OCI-LY7 (cell line): Measurements from ENCODE around the gene PCBP3.

Experiments used
- CTCF ChIP-seq: fragments of 200-600 bp; sonication (generic); conservative IDR thresholded peaks from 2 replicates; pipeline ENCODE4 v1.5.1; 2014; ENCODE audit warnings: mild to moderate bottlenecking, antibody characterized with exemption, low read length, moderate library complexity, mixed read lengths
- EZH2phosphoT487 ChIP-seq: fragments of 200-600 bp; sonication (generic); IDR thresholded peaks from 2 replicates; pipeline ENCODE4 v1.6.1; 2018; ENCODE audit warnings: low read depth, borderline replicate concordance, mild to moderate bottlenecking, mixed run types, antibody characterized with exemption, low read length, moderate library complexity, mixed read lengths

- TF ChIP-seq CTCF, result peak; percentile 82
- TF ChIP-seq EZH2phosphoT487, result no peak
These were observed 236.9 kb downstream of the PCBP3 start for GRCh38 chr21:45880097-45881068.
